Peyer's patch (tissue), 4 donors: ENCODE measurements around the gene LTB4R. TPM values are rescaled to one million over a fixed set of nuclear protein-coding genes. Genes with fewer than 3 reads are reported as not detected.

ENCODE experiments used
- DNase-seq, 3 donors: peaks; one replicate each; pipeline ENCODE4 v3.0.0-alpha.2; 2017 to 2019
- H3K27ac ChIP-seq, 4 donors: fragments of 200-600 bp; sonication (generic); one replicate each; pipeline ENCODE4 v1.5.1; 2016 to 2019
- H3K27me3 ChIP-seq, 2 donors: fragments of 200-600 bp; sonication (generic); one replicate each; pipeline ENCODE4 v1.5.1; 2019
- H3K36me3 ChIP-seq, 3 donors: fragments of 200-600 bp; sonication (generic); one replicate each; pipeline ENCODE4 v1.5.1; 2016 to 2019
- H3K4me1 ChIP-seq, 4 donors: fragments of 200-600 bp; sonication (generic); one replicate each; pipeline ENCODE4 v1.5.1; 2016 to 2019
- H3K4me3 ChIP-seq, 4 donors: fragments of 200-600 bp; sonication (generic); 1 replicate in 3 of 4; 2 replicates in 1 of 4; pipeline ENCODE4 v1.5.1; 2016 to 2019; ENCODE audit warnings: mild to moderate bottlenecking in 1 of 4
- H3K9me3 ChIP-seq, 4 donors: fragments of 200-600 bp; sonication (generic); one replicate each; pipeline ENCODE4 v1.5.1; 2016 to 2019; ENCODE audit warnings: mild to moderate bottlenecking in 1 of 4
- POLR2A ChIP-seq, 2 donors: fragments of 450-650 bp; IDR thresholded peaks; one replicate each; pipeline ENCODE4 v1.5.1; 2017; ENCODE audit warnings: antibody characterized with exemption in 2 of 2, mild to moderate bottlenecking in 2 of 2, moderate library complexity in 2 of 2
- total RNA-seq, 4 donors: library from RNA; depleted of rRNA; stranded (reverse); fragments of >200 nt; gene quantifications; one replicate each; pipeline ENCODE4 v1.1.0, GENCODE V29; 2016
- TF ChIP-seq, protein P1 (sequence below), 6 experiments: fragments of 450-650 bp in 4 of 6; fragments of 200-600 bp in 2 of 6; sonication (generic) in 1 of 6; IDR thresholded peaks; one replicate each; pipeline ENCODE4 v1.5.1; 2017 to 2019; ENCODE audit warnings: antibody characterized with exemption in 6 of 6, mild to moderate bottlenecking in 3 of 6, moderate library complexity in 1 of 6

LTB4R gene
- total RNA-seq, 4 donors from 2014 or later, result 5.1 to 28.5 (median 10.1) TPM

DNA sequence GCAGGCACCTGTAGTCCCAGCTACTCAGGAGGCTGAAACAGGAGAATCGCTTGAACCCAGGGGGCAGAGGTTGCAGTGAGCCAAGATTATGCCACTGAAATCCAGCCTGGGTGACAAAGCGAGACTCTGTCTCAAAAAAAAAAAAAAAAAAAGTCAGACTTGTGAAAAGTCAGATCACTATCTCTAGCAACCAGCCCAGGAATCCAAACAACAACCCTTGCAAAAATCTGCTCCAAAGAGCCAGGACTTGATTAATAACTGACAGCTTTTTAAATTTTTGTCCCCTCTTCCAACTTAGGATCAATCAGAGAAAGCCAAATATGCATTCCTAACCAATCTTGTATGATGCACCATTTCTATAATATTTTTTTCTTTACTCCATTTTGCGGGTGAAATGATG is 49.0 kb downstream of the LTB4R start:
- peaks cover 0 to 4% (median 0%) of the 10 kb centered on the region in 4 donors for H3K4me1 ChIP-seq
- no peaks in the 10 kb centered on the region for H3K36me3 ChIP-seq
- no peak for TF ChIP-seq POLR2A (IDR thresholded peaks at IDR 0.05)
- TF ChIP-seq, protein P1, sequence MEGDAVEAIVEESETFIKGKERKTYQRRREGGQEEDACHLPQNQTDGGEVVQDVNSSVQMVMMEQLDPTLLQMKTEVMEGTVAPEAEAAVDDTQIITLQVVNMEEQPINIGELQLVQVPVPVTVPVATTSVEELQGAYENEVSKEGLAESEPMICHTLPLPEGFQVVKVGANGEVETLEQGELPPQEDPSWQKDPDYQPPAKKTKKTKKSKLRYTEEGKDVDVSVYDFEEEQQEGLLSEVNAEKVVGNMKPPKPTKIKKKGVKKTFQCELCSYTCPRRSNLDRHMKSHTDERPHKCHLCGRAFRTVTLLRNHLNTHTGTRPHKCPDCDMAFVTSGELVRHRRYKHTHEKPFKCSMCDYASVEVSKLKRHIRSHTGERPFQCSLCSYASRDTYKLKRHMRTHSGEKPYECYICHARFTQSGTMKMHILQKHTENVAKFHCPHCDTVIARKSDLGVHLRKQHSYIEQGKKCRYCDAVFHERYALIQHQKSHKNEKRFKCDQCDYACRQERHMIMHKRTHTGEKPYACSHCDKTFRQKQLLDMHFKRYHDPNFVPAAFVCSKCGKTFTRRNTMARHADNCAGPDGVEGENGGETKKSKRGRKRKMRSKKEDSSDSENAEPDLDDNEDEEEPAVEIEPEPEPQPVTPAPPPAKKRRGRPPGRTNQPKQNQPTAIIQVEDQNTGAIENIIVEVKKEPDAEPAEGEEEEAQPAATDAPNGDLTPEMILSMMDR (IDR thresholded peaks at IDR 0.05), result no peak
- no peaks in the 10 kb centered on the region for H3K9me3 ChIP-seq
- no peak overlapping the region for H3K27ac ChIP-seq
- DNase-seq, result no peak
- no peaks in the 10 kb centered on the region for H3K27me3 ChIP-seq
- H3K4me3 ChIP-seq, result no peak overlapping the region

DNA sequence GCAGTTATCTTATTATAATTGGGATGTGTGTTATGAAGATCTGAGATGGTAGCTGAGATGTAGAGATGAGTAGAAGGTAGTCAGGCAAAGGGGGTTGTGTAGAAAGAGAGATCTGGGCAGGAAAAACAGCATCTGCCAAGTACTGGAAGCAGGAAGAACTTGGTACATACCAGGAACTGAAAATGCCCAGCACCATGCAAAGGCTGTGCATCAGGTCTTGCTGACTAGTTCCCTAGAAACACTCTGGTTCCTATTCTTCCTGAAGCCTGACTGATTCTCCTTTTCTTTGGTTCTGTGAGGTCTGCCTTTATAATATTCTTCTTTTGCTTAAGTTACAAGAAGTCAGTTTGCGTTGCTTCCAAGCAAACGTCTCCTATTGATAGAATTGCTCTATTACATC is 50.0 kb downstream of the LTB4R start:
- DNase-seq, result no peak
- TF ChIP-seq, protein P1 (IDR thresholded peaks at IDR 0.05), result no peak
- TF ChIP-seq POLR2A (IDR thresholded peaks at IDR 0.05), result no peak

DNA sequence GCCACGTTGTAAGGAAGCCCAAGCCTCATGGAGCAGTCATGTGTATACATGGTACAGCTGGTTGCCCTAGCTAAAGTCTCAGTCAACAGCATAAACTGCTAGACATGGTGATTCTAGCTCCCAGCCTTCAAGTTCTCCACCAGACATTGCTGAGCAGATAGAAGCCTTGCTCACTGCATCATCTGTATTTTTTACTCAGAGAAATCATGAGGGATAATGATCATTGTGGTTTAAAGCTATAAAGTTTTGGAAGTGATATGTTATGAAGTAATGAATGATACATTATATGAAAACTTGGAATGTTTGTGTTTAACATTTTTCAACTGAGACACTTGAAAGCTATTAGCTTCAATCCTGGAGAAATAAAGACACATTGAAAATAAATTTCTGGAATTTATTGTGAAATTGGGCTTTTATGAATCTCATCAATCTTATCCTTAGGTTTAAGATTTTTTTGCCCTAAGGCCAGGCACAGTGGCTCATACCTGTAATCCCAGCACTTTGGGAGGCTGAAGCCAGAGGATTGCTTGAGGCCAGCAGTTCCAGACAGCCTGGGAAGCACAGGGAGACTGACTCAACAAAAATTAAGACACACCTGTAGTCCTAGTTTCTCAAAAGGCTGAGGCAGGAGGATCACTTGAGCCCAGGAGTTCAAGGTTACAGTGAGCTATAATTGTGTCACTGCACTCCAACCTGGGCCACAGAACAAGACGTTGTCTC is 51.1 kb downstream of the LTB4R start:
- DNase-seq, result no peak
- Histone ChIP-seq H3K27ac (no peak overlapping the region), H3K9me3 (no peaks in the 10 kb centered on the region), H3K4me1 (peaks cover 0 to 17% (median 8%) of the 10 kb centered on the region in 4 donors), H3K4me3 (no peak overlapping the region), H3K27me3 (no peaks in the 10 kb centered on the region), H3K36me3 (no peaks in the 10 kb centered on the region)
- TF ChIP-seq, protein P1 (IDR thresholded peaks at IDR 0.05), result no peak
- no peak for TF ChIP-seq POLR2A (IDR thresholded peaks at IDR 0.05)

More for the DNA sequence above, 50.0 kb downstream of the LTB4R start:
- no peaks in the 10 kb centered on the region for H3K36me3 ChIP-seq
- H3K27me3 ChIP-seq, result no peaks in the 10 kb centered on the region
- H3K4me3 ChIP-seq, result no peak overlapping the region
- no peak overlapping the region for H3K27ac ChIP-seq
- peaks cover 0 to 15% (median 7%) of the 10 kb centered on the region in 4 donors for H3K4me1 ChIP-seq
- no peaks in the 10 kb centered on the region for H3K9me3 ChIP-seq

DNA sequence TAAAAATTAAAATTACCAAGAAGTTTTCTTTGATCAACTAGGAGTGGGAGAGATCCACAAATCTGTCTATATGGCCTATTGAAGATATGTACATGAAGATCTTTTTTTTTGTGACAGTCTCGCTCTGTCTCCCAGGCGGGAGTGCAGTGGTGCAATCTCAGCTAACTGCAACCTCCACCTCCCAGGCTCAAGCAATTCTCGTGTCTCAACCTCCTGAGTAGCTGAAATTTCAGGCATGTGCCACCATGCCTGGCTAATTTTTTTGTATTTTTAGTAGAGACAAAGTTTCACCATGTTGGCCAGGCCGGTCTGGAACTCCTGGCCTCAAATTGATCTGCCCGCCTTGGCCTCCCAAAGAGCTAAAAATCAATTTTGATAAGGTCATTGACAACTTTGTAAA is 52.1 kb downstream of the LTB4R start:
- H3K4me3 ChIP-seq, result no peak overlapping the region
- no peaks in the 10 kb centered on the region for H3K9me3 ChIP-seq
- TF ChIP-seq POLR2A (IDR thresholded peaks at IDR 0.05), result no peak
- TF ChIP-seq, protein P1 (IDR thresholded peaks at IDR 0.05), result no peak
- no peaks in the 10 kb centered on the region for H3K36me3 ChIP-seq
- no peaks in the 10 kb centered on the region for H3K27me3 ChIP-seq
- no peak overlapping the region for H3K27ac ChIP-seq
- peaks cover 0 to 26% (median 11%) of the 10 kb centered on the region in 4 donors for H3K4me1 ChIP-seq
- no peak for DNase-seq

DNA sequence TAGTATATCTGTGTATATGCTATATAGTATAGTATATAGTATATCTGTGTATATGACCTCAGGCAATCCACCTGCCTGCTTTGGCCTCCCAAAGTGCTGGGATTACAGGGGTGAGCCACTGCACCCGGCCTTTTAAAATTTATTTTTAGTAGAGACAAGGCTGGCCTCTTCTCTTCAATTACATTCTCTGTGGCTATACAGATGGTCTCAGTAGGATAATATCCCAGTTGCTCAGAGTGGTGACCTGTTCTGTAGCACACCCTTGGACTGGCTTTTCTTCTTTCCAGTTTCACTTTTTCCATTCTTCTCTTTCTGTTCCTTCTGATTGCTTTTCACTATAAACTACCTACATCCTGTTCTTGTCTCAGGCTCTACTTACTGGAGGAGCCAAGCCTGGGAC is 53.5 kb downstream of the LTB4R start:
- Histone ChIP-seq H3K9me3 (no peaks in the 10 kb centered on the region), H3K4me3 (no peak overlapping the region), H3K36me3 (no peaks in the 10 kb centered on the region), H3K4me1 (peaks cover 0 to 33% (median 15%) of the 10 kb centered on the region in 4 donors), H3K27me3 (no peaks in the 10 kb centered on the region), H3K27ac (peak overlapping the region in 1 of 4 donors; percentile 87)
- TF ChIP-seq POLR2A (IDR thresholded peaks at IDR 0.05), result no peak
- TF ChIP-seq, protein P1 (IDR thresholded peaks at IDR 0.05), result no peak
- no peak for DNase-seq
